Measurements from ENCODE around the gene HDAC3. TPM values are rescaled to one million over a fixed set of nuclear protein-coding genes. Genes with fewer than 3 reads are reported as not detected.

HDAC3 gene
- total RNA-seq, 2 donors from 2014 or later, result 53.5 to 56.2 TPM

GRCh38 chr5:141602606-141603005 lies 34.0 kb downstream of the HDAC3 start:
- TF ChIP-seq CTCF (IDR thresholded peaks at IDR 0.05), result no peak
- H3K9me3 ChIP-seq, result no peaks in the 10 kb centered on the region
- DNase-seq (ENCODE audit: low spot score) (no peak), ATAC-seq (ENCODE audit: insufficient number of reproducible peaks, low FRiP score, low read depth) (no peak)
- H3K4me3 ChIP-seq, result no peak overlapping the region
- no peaks in the 10 kb centered on the region for H3K27me3 ChIP-seq (replicated peaks; ENCODE audit: insufficient read depth)
- H3K36me3 ChIP-seq, result no peaks in the 10 kb centered on the region
- peaks cover 53 to 57% of the 10 kb centered on the region in 2 donors for H3K4me1 ChIP-seq (ENCODE audit: control insufficient read depth in 1 of 2, low read depth in 2 of 2)
- no peak overlapping the region for H3K27ac ChIP-seq

GRCh38 chr5:141598391-141599345 lies 38.0 kb downstream of the HDAC3 start:
- no peak for TF ChIP-seq CTCF (IDR thresholded peaks at IDR 0.05)
- Histone ChIP-seq H3K4me3 (no peak overlapping the region), H3K4me1 (ENCODE audit: control insufficient read depth in 1 of 2, low read depth in 2 of 2) (peaks cover 22 to 29% of the 10 kb centered on the region in 2 donors), H3K36me3 (no peaks in the 10 kb centered on the region), H3K27me3 (replicated peaks; ENCODE audit: insufficient read depth) (no peaks in the 10 kb centered on the region), H3K9me3 (no peaks in the 10 kb centered on the region), H3K27ac (peak overlapping the region; percentile 64 to 81)
- DNase-seq (ENCODE audit: low spot score), result no peak
- peak; percentile 75 for ATAC-seq (ENCODE audit: insufficient number of reproducible peaks, low FRiP score, low read depth)

- Histone ChIP-seq H3K27me3 (replicated peaks; ENCODE audit: insufficient read depth) (no peaks in the 10 kb centered on the region), H3K4me3 (no peak overlapping the region), H3K9me3 (no peaks in the 10 kb centered on the region), H3K4me1 (ENCODE audit: control insufficient read depth in 1 of 2, low read depth in 2 of 2) (peaks cover 20 to 25% of the 10 kb centered on the region in 2 donors), H3K36me3 (no peaks in the 10 kb centered on the region), H3K27ac (peak overlapping the region in 1 of 2 donors; percentile 27)
- ATAC-seq (ENCODE audit: insufficient number of reproducible peaks, low FRiP score, low read depth) (no peak), DNase-seq (ENCODE audit: low spot score) (no peak)
- no peak for TF ChIP-seq CTCF (IDR thresholded peaks at IDR 0.05)
Observed at GRCh38 chr5:141597814-141598213, 38.8 kb downstream of the HDAC3 start.

GRCh38 chr5:141597394-141597793 lies 39.3 kb downstream of the HDAC3 start:
- no peaks in the 10 kb centered on the region for H3K27me3 ChIP-seq (replicated peaks; ENCODE audit: insufficient read depth)
- DNase-seq (ENCODE audit: low spot score), result no peak
- H3K36me3 ChIP-seq, result no peaks in the 10 kb centered on the region
- no peaks in the 10 kb centered on the region for H3K9me3 ChIP-seq
- H3K4me1 ChIP-seq (ENCODE audit: control insufficient read depth in 1 of 2, low read depth in 2 of 2), result peaks cover 20 to 24% of the 10 kb centered on the region in 2 donors
- no peak overlapping the region for H3K4me3 ChIP-seq
- ATAC-seq (ENCODE audit: insufficient number of reproducible peaks, low FRiP score, low read depth), result no peak
- no peak for TF ChIP-seq CTCF (IDR thresholded peaks at IDR 0.05)
- peak overlapping the region in 1 of 2 donors; percentile 27 for H3K27ac ChIP-seq

GRCh38 chr5:141596867-141597266 lies 39.8 kb downstream of the HDAC3 start:
- H3K27ac ChIP-seq, result no peak overlapping the region
- peaks cover 20 to 22% of the 10 kb centered on the region in 2 donors for H3K4me1 ChIP-seq (ENCODE audit: control insufficient read depth in 1 of 2, low read depth in 2 of 2)
- H3K9me3 ChIP-seq, result no peaks in the 10 kb centered on the region
- H3K36me3 ChIP-seq, result no peaks in the 10 kb centered on the region
- DNase-seq (ENCODE audit: low spot score), result no peak
- no peak for ATAC-seq (ENCODE audit: insufficient number of reproducible peaks, low FRiP score, low read depth)
- no peaks in the 10 kb centered on the region for H3K27me3 ChIP-seq (replicated peaks; ENCODE audit: insufficient read depth)
- no peak for TF ChIP-seq CTCF (IDR thresholded peaks at IDR 0.05)
- no peak overlapping the region for H3K4me3 ChIP-seq
